HG03469 (cell line): ENCODE data around the gene JMJD6.
"Not testable (repeated sequence)": the region's sequence is repeated elsewhere in the genome, so short reads cannot be mapped to it uniquely, and the experiment has no call there.

ENCODE experiments used
- ATAC-seq: cut with Tn5 transposase; IDR thresholded peaks from one replicate; pipeline ENCODE4 v1.9.1; 2021; ENCODE audit warnings: mild to moderate bottlenecking, moderate library complexity, moderate number of reproducible peaks; ENCODE audit not compliant: unreplicated experiment

JMJD6 gene

GRCh38 chr17:76726231-76726775, at the start of gene JMJD6:
JMJD6 (minus strand) TSS chr17:76726606; CDS start chr17:76726475, 131 bp downstream.
- ATAC-seq = peak; percentile 41

GRCh38 chr17:76775021-76775600, 48.7 kb upstream of the JMJD6 start:
- ATAC-seq = no peak

- no peak for ATAC-seq
Measured at GRCh38 chr17:76772842-76773525, 46.6 kb upstream of the JMJD6 start.

GRCh38 chr17:76758570-76758969, 32.2 kb upstream of the JMJD6 start:
- no peak for ATAC-seq

- no peak for ATAC-seq
Measured at GRCh38 chr17:76757256-76757655, 30.9 kb upstream of the JMJD6 start.

GRCh38 chr17:76755285-76755684, 28.9 kb upstream of the JMJD6 start:
- ATAC-seq = no peak

GRCh38 chr17:76753061-76753961, 26.9 kb upstream of the JMJD6 start:
- no peak for ATAC-seq

GRCh38 chr17:76752006-76752405, 25.6 kb upstream of the JMJD6 start:
- no peak for ATAC-seq

- no peak for ATAC-seq
Measured at GRCh38 chr17:76751416-76751993, 25.1 kb upstream of the JMJD6 start.

- ATAC-seq = no peak
Measured at GRCh38 chr17:76748657-76749056, 22.3 kb upstream of the JMJD6 start.

GRCh38 chr17:76747716-76748363, 21.4 kb upstream of the JMJD6 start:
- no peak for ATAC-seq

- not testable (repeated sequence) for ATAC-seq
Measured at GRCh38 chr17:76745785-76746184, 19.4 kb upstream of the JMJD6 start.

GRCh38 chr17:76744747-76745146, 18.3 kb upstream of the JMJD6 start:
- ATAC-seq = no peak

GRCh38 chr17:76742958-76743357, 16.6 kb upstream of the JMJD6 start:
- ATAC-seq = no peak

- ATAC-seq = no peak
Measured at GRCh38 chr17:76740329-76741118, 14.1 kb upstream of the JMJD6 start.

GRCh38 chr17:76739568-76740115, 13.2 kb upstream of the JMJD6 start:
- ATAC-seq = not testable (repeated sequence)

GRCh38 chr17:76738468-76738850, 12.1 kb upstream of the JMJD6 start:
- ATAC-seq = no peak

- ATAC-seq = peak; percentile 32
Measured at GRCh38 chr17:76737676-76738467, 11.5 kb upstream of the JMJD6 start, which contains the start of gene MFSD11. MFSD11 (plus strand) TSS chr17:76738119; CDS start chr17:76738353, 234 bp downstream.
